MM.1S (cell line): ENCODE results near the gene DFFB.

Experiments used
- DNase-seq: peaks from one replicate; pipeline ENCODE4 v3.0.0-alpha.2; 2015
- H2AFZ ChIP-seq: fragments of 300-600 bp; sonication (generic); 2 replicates; pipeline ENCODE4 v1.6.0; 2016; ENCODE audit warnings: antibody characterized with exemption, low read length
- H3F3A ChIP-seq: fragments of 300-600 bp; sonication (generic); 2 replicates; pipeline ENCODE4 v1.6.1; 2016; ENCODE audit warnings: mild to moderate bottlenecking, antibody characterized with exemption, low read length, moderate library complexity, mixed read lengths; ENCODE audit not compliant: insufficient read depth
- H3K27ac ChIP-seq: fragments of 300-600 bp; sonication (generic); 2 replicates; pipeline ENCODE4 v1.5.1; 2016; ENCODE audit warnings: mild to moderate bottlenecking, low read length
- H3K27me3 ChIP-seq: fragments of 300-600 bp; sonication (generic); replicated peaks from 2 replicates; pipeline ENCODE4 v1.6.0; 2016; ENCODE audit warnings: low read length; ENCODE audit not compliant: insufficient read depth
- H3K36me3 ChIP-seq: fragments of 300-600 bp; sonication (generic); replicated peaks from 2 replicates; pipeline ENCODE4 v1.6.1; 2016; ENCODE audit warnings: mild to moderate bottlenecking, low read length, mixed read lengths; ENCODE audit not compliant: insufficient read depth
- H3K4me1 ChIP-seq: fragments of 300-600 bp; sonication (generic); 2 replicates; pipeline ENCODE4 v1.6.1; 2016; ENCODE audit warnings: low read length, mixed read lengths
- H3K4me2 ChIP-seq: fragments of 300-600 bp; sonication (generic); 2 replicates; pipeline ENCODE4 v1.6.0; 2016; ENCODE audit warnings: low read depth, low read length
- H3K4me3 ChIP-seq: fragments of 300-600 bp; sonication (generic); 2 replicates; pipeline ENCODE4 v1.5.1; 2016; ENCODE audit warnings: low read length, mixed read lengths
- H3K79me2 ChIP-seq: fragments of 300-600 bp; sonication (generic); 2 replicates; pipeline ENCODE4 v1.6.1; 2016; ENCODE audit warnings: mixed run types, low read length, mixed read lengths
- H3K9ac ChIP-seq: fragments of 300-600 bp; sonication (generic); 2 replicates; pipeline ENCODE4 v1.6.1; 2016; ENCODE audit warnings: low read length, mixed read lengths
- H3K9me2 ChIP-seq: fragments of 300-600 bp; sonication (generic); replicated peaks from 2 replicates; pipeline ENCODE4 v1.6.1; 2016; ENCODE audit warnings: mild to moderate bottlenecking, low read length, mixed read lengths; ENCODE audit not compliant: insufficient read depth
- H3K9me3 ChIP-seq: fragments of 300-600 bp; sonication (generic); replicated peaks from 2 replicates; pipeline ENCODE4 v1.6.1; 2016; ENCODE audit warnings: mild to moderate bottlenecking, low read length, mixed read lengths; ENCODE audit not compliant: insufficient read depth
- H4K20me1 ChIP-seq: fragments of 300-600 bp; sonication (generic); 2 replicates; pipeline ENCODE4 v1.6.1; 2016; ENCODE audit warnings: mild to moderate bottlenecking, low read length, moderate library complexity, mixed read lengths; ENCODE audit not compliant: insufficient read depth
- CTCF ChIP-seq: fragments of 300-600 bp; sonication (generic); IDR thresholded peaks from 2 replicates; pipeline ENCODE4 v1.5.1; 2016; ENCODE audit warnings: antibody characterized with exemption, low read length, mixed read lengths
- EZH2 ChIP-seq: fragments of 300-600 bp; sonication (generic); optimal IDR thresholded peaks from 2 replicates; pipeline ENCODE3; 2017; ENCODE audit warnings: low read depth, mild to moderate bottlenecking, antibody characterized with exemption, low read length, mixed read lengths
- EZH2phosphoT487 ChIP-seq: fragments of 300-600 bp; sonication (generic); IDR thresholded peaks from 2 replicates; pipeline ENCODE4 v1.6.1; 2018; ENCODE audit warnings: antibody characterized with exemption, low read length

DFFB gene

GRCh38 chr1:3894626-3895278 lies 37.5 kb downstream of the DFFB start:
- H3K36me3 ChIP-seq, result no peaks in the 10 kb centered on the region; the same call in 1 of the 2 replicates
- H4K20me1 ChIP-seq, result no peaks in the 10 kb centered on the region

GRCh38 chr1:3895279-3895950 lies 38.1 kb downstream of the DFFB start:
- H3K9ac ChIP-seq, result no peak overlapping the region
- H3K27me3 ChIP-seq, result no peaks in the 10 kb centered on the region
- H3F3A ChIP-seq, result peaks cover 10% of the 10 kb centered on the region; the same call in 1 of the 2 replicates
- no peak for DNase-seq
- no peak overlapping the region for H3K4me2 ChIP-seq
- H3K9me3 ChIP-seq, result no peaks in the 10 kb centered on the region
- no peaks in the 10 kb centered on the region for H4K20me1 ChIP-seq
- no peak for TF ChIP-seq EZH2phosphoT487
- TF ChIP-seq CTCF, result no peak
- TF ChIP-seq EZH2, result no peak
- H3K79me2 ChIP-seq, result peaks cover 68% of the 10 kb centered on the region
- no peak overlapping the region for H3K4me3 ChIP-seq
- H3K27ac ChIP-seq, result no peak overlapping the region
- no peaks in the 10 kb centered on the region for H3K9me2 ChIP-seq
- H2AFZ ChIP-seq, result no peak overlapping the region
- no peaks in the 10 kb centered on the region; the same call in 1 of the 2 replicates for H3K36me3 ChIP-seq
- 0 out of 2 replicates have a peak, but pooled peaks cover 7% of the 10 kb centered on the region for H3K4me1 ChIP-seq

More at GRCh38 chr1:3894626-3895278, 37.5 kb downstream of the DFFB start:
- DNase-seq, result no peak
- H3K9ac ChIP-seq, result no peak overlapping the region
- H3K27ac ChIP-seq, result no peak overlapping the region
- H3F3A ChIP-seq, result peaks cover 6% of the 10 kb centered on the region; the same call in 1 of the 2 replicates
- H3K9me3 ChIP-seq, result no peaks in the 10 kb centered on the region
- no peak overlapping the region for H3K4me3 ChIP-seq
- peaks cover 66% of the 10 kb centered on the region for H3K79me2 ChIP-seq
- no peaks in the 10 kb centered on the region for H3K27me3 ChIP-seq
- no peaks in the 10 kb centered on the region for H3K9me2 ChIP-seq
- H3K4me1 ChIP-seq, result 0 out of 2 replicates have a peak, but pooled peaks cover 7% of the 10 kb centered on the region
- H2AFZ ChIP-seq, result no peak overlapping the region
- H3K4me2 ChIP-seq, result no peak overlapping the region
- TF ChIP-seq EZH2 (no peak), CTCF (no peak), EZH2phosphoT487 (no peak)

GRCh38 chr1:3895951-3896325 lies 38.7 kb downstream of the DFFB start:
- Histone ChIP-seq H3F3A (peaks cover 14% of the 10 kb centered on the region; the same call in 1 of the 2 replicates), H3K4me1 (0 out of 2 replicates have a peak, but pooled peaks cover 7% of the 10 kb centered on the region), H3K79me2 (peaks cover 68% of the 10 kb centered on the region), H2AFZ (no peak overlapping the region), H3K4me3 (no peak overlapping the region), H3K27ac (no peak overlapping the region), H3K9ac (no peak overlapping the region), H3K9me2 (no peaks in the 10 kb centered on the region), H4K20me1 (no peaks in the 10 kb centered on the region), H3K4me2 (no peak overlapping the region), H3K27me3 (no peaks in the 10 kb centered on the region), H3K36me3 (no peaks in the 10 kb centered on the region), H3K9me3 (no peaks in the 10 kb centered on the region)
- no peak for DNase-seq
- no peak for TF ChIP-seq CTCF
